NCI-H2107 treated with DMSO at 0.1 percent for 48 hours (cell line): Measurements from ENCODE around the gene MYO1H.
"Not testable (repeated sequence)": the region's sequence is repeated elsewhere in the genome, so short reads cannot be mapped to it uniquely, and the experiment has no call there.

ENCODE experiments used
- DNase-seq: peaks from one replicate; lab custom pipeline; 2025; ENCODE audit not compliant: unreplicated experiment; lab: John Stamatoyannopoulos, UW

Gene MYO1H

GRCh38 chr12:109394891-109395290, 47.2 kb downstream of the MYO1H start:
- DNase-seq: no peak

- not testable (repeated sequence) for DNase-seq
Observed at GRCh38 chr12:109404841-109405240, 57.1 kb downstream of the MYO1H start.

GRCh38 chr12:109406147-109406546, 58.4 kb downstream of the MYO1H start:
- DNase-seq: not testable (repeated sequence)

- no peak for DNase-seq
Observed at GRCh38 chr12:109418848-109419480, 71.3 kb downstream of the MYO1H start.

GRCh38 chr12:109421355-109422087, 73.8 kb downstream of the MYO1H start:
- DNase-seq: no peak

GRCh38 chr12:109422251-109422650, 74.6 kb downstream of the MYO1H start:
- no peak for DNase-seq

- DNase-seq: no peak
Observed at GRCh38 chr12:109423392-109423791, 75.7 kb downstream of the MYO1H start.

GRCh38 chr12:109428037-109428629, 80.4 kb downstream of the MYO1H start:
- DNase-seq: peak; percentile 69

- not testable (repeated sequence) for DNase-seq
Observed at GRCh38 chr12:109428804-109429203, 81.1 kb downstream of the MYO1H start.

GRCh38 chr12:109430244-109430643, 82.5 kb downstream of the MYO1H start:
- no peak for DNase-seq

- no peak for DNase-seq
Observed at GRCh38 chr12:109432431-109432830, 84.7 kb downstream of the MYO1H start.

- peak; percentile 68 for DNase-seq
Observed at GRCh38 chr12:109432842-109433304, 85.2 kb downstream of the MYO1H start.

- DNase-seq: no peak
Observed at GRCh38 chr12:109433618-109434017, 85.9 kb downstream of the MYO1H start.

- no peak for DNase-seq
Observed at GRCh38 chr12:109434582-109434981, 86.9 kb downstream of the MYO1H start.

GRCh38 chr12:109435428-109436187, 87.9 kb downstream of the MYO1H start:
- no peak for DNase-seq

- DNase-seq: no peak
Observed at GRCh38 chr12:109436188-109436560, 88.5 kb downstream of the MYO1H start.

GRCh38 chr12:109439181-109439580, 91.5 kb downstream of the MYO1H start:
- no peak for DNase-seq

GRCh38 chr12:109439951-109440350, 92.3 kb downstream of the MYO1H start:
- DNase-seq: not testable (repeated sequence)

GRCh38 chr12:109440851-109441490, 93.3 kb downstream of the MYO1H start:
- DNase-seq: peak; percentile 61

- DNase-seq: peak; percentile 15
Observed at GRCh38 chr12:109443794-109444193, 96.1 kb downstream of the MYO1H start.

GRCh38 chr12:109444259-109444658, 96.6 kb downstream of the MYO1H start:
- DNase-seq: no peak
